A673 (cell line): Measurements from ENCODE around the gene HHLA2. TPM values are rescaled to one million over a fixed set of nuclear protein-coding genes. Genes with fewer than 3 reads are reported as not detected.
A peak's percentile ranks its signal among the peaks of the same experiment; 100 is the strongest.

Experiments used
- BruUV-seq: library from RNA; stranded (reverse); fragments of 400-500 nt; replicated peaks from 2 replicates; lab custom pipeline; 2021; lab: Mats Ljungman, UMichigan
- CTCF ChIA-PET: fragments of 300-600 bp; sonication (Branson Sonifier 250); formaldehyde crosslinking; loops from one replicate; lab custom pipeline; 2022; ENCODE audit warnings: antibody characterized with exemption; lab: Charles Lee
- POLR2A ChIA-PET: fragments of 300-600 bp; sonication (Branson Sonifier 250); formaldehyde crosslinking; loops from one replicate; lab custom pipeline; 2022; ENCODE audit warnings: antibody characterized with exemption; ENCODE audit not compliant: low non-redundant PET; lab: Charles Lee
- DNase-seq: peaks from one replicate; pipeline ENCODE4 v3.0.0-alpha.2; 2015; ENCODE audit warnings: low spot score
- H3K27ac ChIP-seq: fragments of 200-600 bp; sonication (generic); 2 replicates; pipeline ENCODE4 v1.5.1; 2016; ENCODE audit warnings: mixed run types, low read depth, mild to moderate bottlenecking, mixed read lengths, antibody characterized with exemption, low read length; ENCODE audit not compliant: poor library complexity, severe bottlenecking
- H3K27me3 ChIP-seq: fragments of 200-600 bp; sonication (generic); replicated peaks from 2 replicates; pipeline ENCODE4 v1.6.1; 2017; ENCODE audit warnings: mixed run types, low read depth, mild to moderate bottlenecking, mixed read lengths, antibody characterized with exemption, low read length; ENCODE audit not compliant: insufficient read depth, poor library complexity
- H3K36me3 ChIP-seq: fragments of 200-600 bp; sonication (generic); 2 replicates; pipeline ENCODE4 v1.6.1; 2016; ENCODE audit warnings: mixed run types, mild to moderate bottlenecking, mixed read lengths, antibody characterized with exemption, low read length; ENCODE audit not compliant: insufficient read depth, poor library complexity, severe bottlenecking
- H3K4me1 ChIP-seq: fragments of 200-600 bp; sonication (generic); 2 replicates; pipeline ENCODE4 v1.6.1; 2017; ENCODE audit warnings: mixed run types, mild to moderate bottlenecking, mixed read lengths, antibody characterized with exemption, low read length; ENCODE audit not compliant: insufficient read depth, poor library complexity, severe bottlenecking
- H3K4me3 ChIP-seq: fragments of 200-600 bp; sonication (generic); 2 replicates; pipeline ENCODE4 v1.5.1; 2016; ENCODE audit warnings: low read depth, mixed run types, mild to moderate bottlenecking, mixed read lengths, low read length; ENCODE audit not compliant: poor library complexity, severe bottlenecking
- H3K9me3 ChIP-seq: fragments of 200-600 bp; sonication (generic); 2 replicates; pipeline ENCODE4 v1.6.1; 2016; ENCODE audit warnings: mixed run types, low read depth, mild to moderate bottlenecking, mixed read lengths, antibody characterized with exemption, low read length; ENCODE audit not compliant: poor library complexity, severe bottlenecking
- CTCF ChIP-seq: fragments of 300-800, 200-600 bp; sonication (generic); conservative IDR thresholded peaks from 2 replicates; pipeline ENCODE4 v1.5.1; 2017; ENCODE audit warnings: low read depth, mild to moderate bottlenecking, antibody characterized with exemption, low read length, moderate library complexity, mixed read lengths
- EZH2 ChIP-seq: fragments of 200-600 bp; sonication (generic); IDR thresholded peaks from 2 replicates; pipeline ENCODE4 v1.6.1; 2017; ENCODE audit warnings: borderline replicate concordance, low read depth, mild to moderate bottlenecking, mixed read lengths, antibody characterized with exemption, low read length; ENCODE audit not compliant: poor library complexity, severe bottlenecking
- intact Hi-C: fragments of 100-400 bp; cut with micrococcal nuclease; formaldehyde crosslinking; loops from one replicate; pipeline ENCODE4 v1.10.0; 2022; ENCODE audit not compliant: unreplicated experiment
- total RNA-seq: library from RNA; stranded (reverse); gene quantifications from 2 replicates; pipeline ENCODE4 v1.2.3, GENCODE V29; 2021

Gene HHLA2
- total RNA-seq, 1 experiment from 2014 or later: not detected

GRCh38 chr3:108406063-108406660 lies 109.8 kb downstream of the HHLA2 start:
- no peak for DNase-seq
- POLR2A ChIA-PET: no interaction called here

GRCh38 chr3:108406661-108407206 lies 110.4 kb downstream of the HHLA2 start:
- Histone ChIP-seq H3K36me3 (no peaks in the 10 kb centered on the region), H3K27me3 (no peaks in the 10 kb centered on the region), H3K9me3 (no peaks in the 10 kb centered on the region), H3K27ac (no peak overlapping the region), H3K4me3 (no peak overlapping the region), H3K4me1 (peaks cover 6% of the 10 kb centered on the region)
- peak; percentile 83 for TF ChIP-seq CTCF
- no peak for TF ChIP-seq EZH2
- intact Hi-C loops: loop anchor here (1.0 to 5.0 kb wide), 2 partner anchors 253 to 469 kb away; no protein-coding TSS in a partner anchor
- DNase-seq: peak; percentile 72
- ChIA-PET POLR2A (no interaction called here), CTCF (interaction anchor here (0.6 kb wide), 1 partner anchor 383 kb away, joined by 3 read pairs; no protein-coding TSS in a partner anchor)
- BruUV-seq: no TSS peak

More at GRCh38 chr3:108406063-108406660, 109.8 kb downstream of the HHLA2 start:
- Histone ChIP-seq H3K4me1 (peaks cover 6% of the 10 kb centered on the region), H3K27ac (no peak overlapping the region), H3K9me3 (no peaks in the 10 kb centered on the region), H3K27me3 (no peaks in the 10 kb centered on the region), H3K36me3 (no peaks in the 10 kb centered on the region), H3K4me3 (no peak overlapping the region)
- BruUV-seq: no TSS peak
- CTCF ChIA-PET: interaction anchor here (0.6 to 1.2 kb wide), 2 partner anchors 71 to 382 kb away, joined by 3 read pairs; no protein-coding TSS in a partner anchor
- TF ChIP-seq EZH2 (no peak), CTCF (no peak)
- intact Hi-C loops: loop anchor here (1.0 to 5.0 kb wide), 2 partner anchors 253 to 469 kb away; no protein-coding TSS in a partner anchor

DNA sequence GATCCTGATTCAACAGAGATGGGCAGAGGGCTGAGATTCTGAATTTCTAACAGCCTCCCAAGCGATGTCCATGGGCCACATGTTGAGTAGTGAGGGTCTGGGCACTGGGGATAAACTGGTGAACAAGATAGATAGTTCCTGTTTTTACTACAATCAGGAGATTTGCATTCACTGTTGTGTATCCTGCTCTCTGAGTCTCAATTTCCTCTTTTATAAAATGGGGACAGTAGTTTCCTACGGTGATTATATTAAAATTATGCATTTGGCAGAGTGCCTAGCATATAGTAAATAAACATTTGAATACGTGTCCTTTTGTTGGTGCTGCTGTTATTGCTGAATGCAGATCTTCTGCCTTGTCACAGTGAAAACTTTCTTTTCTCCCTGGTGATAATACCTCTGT lies 111.5 kb downstream of the HHLA2 start:
- TF ChIP-seq EZH2 (no peak), CTCF (no peak)
- Histone ChIP-seq H3K27me3 (no peaks in the 10 kb centered on the region), H3K4me3 (no peak overlapping the region), H3K27ac (no peak overlapping the region), H3K4me1 (peaks cover 6% of the 10 kb centered on the region), H3K9me3 (no peaks in the 10 kb centered on the region), H3K36me3 (no peaks in the 10 kb centered on the region)
- CTCF ChIA-PET: interaction anchor here (0.5 kb wide), 2 partner anchors 184 to 330 kb away, joined by 4 read pairs; no protein-coding TSS in a partner anchor
- peak; percentile 37 for DNase-seq
- BruUV-seq: no TSS peak
- intact Hi-C loops: loop anchor here (5.0 kb wide), 1 partner anchor 471 kb away; no protein-coding TSS in a partner anchor
- POLR2A ChIA-PET: no interaction called here
